MCF 10A (cell line): ENCODE data around the gene MYO1D. TPM values are rescaled to one million over a fixed set of nuclear protein-coding genes. Genes with fewer than 3 reads are reported as not detected.

Experiments
- BruUV-seq: library from RNA; stranded (reverse); fragments of 400-500 nt; replicated peaks from 2 replicates; lab custom pipeline; 2021; lab: Mats Ljungman, UMichigan
- CTCF ChIA-PET: fragments of 300-600 bp; sonication (Branson Sonifier 250); formaldehyde crosslinking; extraction: SDS; loops from one replicate; lab custom pipeline; 2021; ENCODE audit warnings: antibody characterized with exemption, inconsistent platforms; lab: Yijun Ruan, JAX
- POLR2A ChIA-PET: fragments of 300-600, 350-650 bp; sonication (Branson Sonifier 250); formaldehyde crosslinking; extraction: SDS; loops from one replicate; lab custom pipeline; 2020; ENCODE audit warnings: antibody characterized with exemption, inconsistent platforms; lab: Yijun Ruan, JAX
- DNase-seq: peaks from one replicate; pipeline ENCODE4 v3.0.0-alpha.2; 2018; ENCODE audit not compliant: unreplicated experiment
- H3K27ac Mint-ChIP-seq: one replicate; pipeline ENCODE4 v1.8.0; 2022; ENCODE audit warnings: mild to moderate bottlenecking, low read depth, mixed read lengths; ENCODE audit not compliant: unreplicated experiment
- H3K27me3 Mint-ChIP-seq: one replicate; pipeline ENCODE4 v1.8.0; 2022; ENCODE audit warnings: mixed read lengths; ENCODE audit not compliant: insufficient read depth, unreplicated experiment
- H3K36me3 Mint-ChIP-seq: one replicate; pipeline ENCODE4 v1.8.0; 2022; ENCODE audit warnings: mild to moderate bottlenecking, moderate library complexity, mixed read lengths; ENCODE audit not compliant: insufficient read depth, unreplicated experiment
- H3K4me1 Mint-ChIP-seq: one replicate; pipeline ENCODE4 v1.8.0; 2022; ENCODE audit warnings: mixed read lengths; ENCODE audit not compliant: insufficient read depth, unreplicated experiment
- H3K4me3 Mint-ChIP-seq: one replicate; pipeline ENCODE4 v1.8.0; 2022; ENCODE audit warnings: mild to moderate bottlenecking, moderate library complexity, mixed read lengths; ENCODE audit not compliant: unreplicated experiment
- H3K9me3 Mint-ChIP-seq: one replicate; pipeline ENCODE4 v1.8.0; 2022; ENCODE audit warnings: mixed read lengths; ENCODE audit not compliant: unreplicated experiment
- CTCF ChIP-seq: fragments of 200-600 bp; IDR thresholded peaks from one replicate; pipeline ENCODE4 v1.8.0; 2022; ENCODE audit warnings: antibody characterized with exemption, mild to moderate bottlenecking; ENCODE audit not compliant: unreplicated experiment
- intact Hi-C: fragments of 100-400 bp; cut with micrococcal nuclease; formaldehyde crosslinking; loops from 2 replicates; pipeline ENCODE4 v1.14.1; 2022
- total RNA-seq: library from RNA; stranded (reverse); gene quantifications from 2 replicates; pipeline ENCODE4 v1.2.3, GENCODE V29; 2022

Gene MYO1D
- total RNA-seq, 1 experiment from 2014 or later: 30.5 TPM

GRCh38 chr17:32854832-32855389 is 22.0 kb downstream of the MYO1D start:
- CTCF ChIA-PET: interaction anchor here (0.5 to 2.6 kb wide), 10 partner anchors 10 to 418 kb away, joined by 3 to 11 read pairs (median 4); partner anchors contain the start of gene MYO1D
- peaks cover 8% of the 10 kb centered on the region for H3K9me3 Mint-ChIP-seq
- intact Hi-C loops: no loop called here
- TF ChIP-seq CTCF: peak; percentile 15
- H3K36me3 Mint-ChIP-seq: no peaks in the 10 kb centered on the region
- peak; percentile 5 for DNase-seq
- H3K4me3 Mint-ChIP-seq: no peak overlapping the region
- no TSS peak for BruUV-seq
- POLR2A ChIA-PET: interaction anchor here (0.9 to 3.1 kb wide), 3 partner anchors 12 to 27 kb away, joined by 3 to 19 read pairs (median 14); partner anchors contain the start of gene MYO1D
- H3K27me3 Mint-ChIP-seq: no peaks in the 10 kb centered on the region
- no peak overlapping the region for H3K27ac Mint-ChIP-seq
- H3K4me1 Mint-ChIP-seq: peaks cover 15% of the 10 kb centered on the region

- Mint-ChIP-seq H3K27ac (peak overlapping the region; percentile 33), H3K27me3 (no peaks in the 10 kb centered on the region), H3K4me3 (no peak overlapping the region), H3K36me3 (no peaks in the 10 kb centered on the region), H3K4me1 (peaks cover 15% of the 10 kb centered on the region), H3K9me3 (peaks cover 8% of the 10 kb centered on the region)
- BruUV-seq: no TSS peak
- ChIA-PET CTCF (interaction anchor here (0.5 to 2.6 kb wide), 10 partner anchors 9 to 820 kb away, joined by 3 to 11 read pairs (median 3); partner anchors contain the start of gene MYO1D), POLR2A (interaction anchor here (0.9 to 3.1 kb wide), 4 partner anchors 13 to 26 kb away, joined by 3 to 19 read pairs (median 8); partner anchors contain the start of gene MYO1D)
- no peak for TF ChIP-seq CTCF
- intact Hi-C loops: no loop called here
- DNase-seq: peak; percentile 17
These were observed 22.7 kb downstream of the MYO1D start for GRCh38 chr17:32854207-32854606.

- no peaks in the 10 kb centered on the region for H3K36me3 Mint-ChIP-seq
- peaks cover 15% of the 10 kb centered on the region for H3K4me1 Mint-ChIP-seq
- intact Hi-C loops: no loop called here
- ChIA-PET POLR2A (interaction anchor here (1.1 to 3.1 kb wide), 3 partner anchors 17 to 25 kb away, joined by 3 to 14 read pairs (median 4); no protein-coding TSS in a partner anchor), CTCF (no interaction called here)
- no TSS peak for BruUV-seq
- TF ChIP-seq CTCF: no peak
- no peak overlapping the region for H3K4me3 Mint-ChIP-seq
- H3K27me3 Mint-ChIP-seq: no peaks in the 10 kb centered on the region
- H3K27ac Mint-ChIP-seq: no peak overlapping the region
- DNase-seq: peak; percentile 26
- peaks cover 8% of the 10 kb centered on the region for H3K9me3 Mint-ChIP-seq
These were observed 24.1 kb downstream of the MYO1D start for GRCh38 chr17:32852811-32853210.

GRCh38 chr17:32849879-32850278 is 27.0 kb downstream of the MYO1D start:
- intact Hi-C loops: no loop called here
- Mint-ChIP-seq H3K4me3 (no peak overlapping the region), H3K36me3 (no peaks in the 10 kb centered on the region), H3K27ac (no peak overlapping the region), H3K27me3 (no peaks in the 10 kb centered on the region), H3K9me3 (peaks cover 8% of the 10 kb centered on the region), H3K4me1 (peaks cover 15% of the 10 kb centered on the region)
- no TSS peak for BruUV-seq
- CTCF ChIA-PET: interaction anchor here (0.8 kb wide), 1 partner anchor 27 kb away, joined by 3 read pairs; the partner anchor contains the start of gene MYO1D
- no peak for TF ChIP-seq CTCF
- DNase-seq: no peak
- POLR2A ChIA-PET: interaction anchor here (0.9 to 1.2 kb wide), 2 partner anchors 21 to 25 kb away, joined by 3 to 5 read pairs; no protein-coding TSS in a partner anchor
